NCI-H2227 treated with DMSO at 0.1 percent for 48 hours (cell line): ENCODE measurements around the gene OTUB2.

ENCODE experiments used
- DNase-seq: peaks from one replicate; lab custom pipeline; 2025; lab: John Stamatoyannopoulos, UW

The OTUB2 gene

DNA sequence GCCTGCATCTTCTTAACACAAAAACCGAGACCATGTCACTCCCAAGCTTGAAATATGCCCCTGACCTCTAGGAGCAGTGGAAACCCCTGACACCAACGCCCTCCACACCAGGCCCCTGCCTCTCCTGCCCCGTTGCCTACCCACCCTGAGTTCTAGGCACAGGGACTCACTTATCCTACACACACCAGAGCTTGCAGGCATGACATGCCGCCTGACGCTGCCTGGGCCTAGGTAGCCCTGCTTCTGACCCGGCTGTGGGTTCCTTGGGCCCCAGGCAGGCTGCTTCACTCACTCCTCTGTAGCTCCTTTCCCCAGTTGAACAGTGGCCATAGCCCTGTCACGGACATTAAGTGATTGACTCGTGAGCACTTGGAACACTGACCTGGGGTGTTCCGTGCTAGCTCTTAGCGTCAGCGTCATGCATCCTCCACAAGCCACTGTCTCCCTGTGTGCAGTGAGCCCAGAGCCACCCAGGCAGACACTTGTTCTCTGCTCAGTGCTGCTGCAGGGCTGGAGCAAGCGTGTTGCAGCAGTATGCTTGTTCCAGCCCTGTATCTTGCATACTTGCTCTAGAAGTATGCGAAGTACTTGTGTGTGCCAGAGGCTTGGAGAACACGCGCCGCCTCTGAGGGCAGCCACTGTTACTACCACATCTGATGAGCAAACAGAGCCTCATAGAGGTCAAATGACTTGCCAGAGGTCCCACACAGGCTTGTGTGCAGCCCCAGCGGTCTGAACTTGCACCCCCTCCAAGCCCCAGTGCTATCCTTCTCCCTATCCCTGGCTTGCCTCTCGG lies 15.6 kb downstream of the OTUB2 start:
- DNase-seq: no peak

DNA sequence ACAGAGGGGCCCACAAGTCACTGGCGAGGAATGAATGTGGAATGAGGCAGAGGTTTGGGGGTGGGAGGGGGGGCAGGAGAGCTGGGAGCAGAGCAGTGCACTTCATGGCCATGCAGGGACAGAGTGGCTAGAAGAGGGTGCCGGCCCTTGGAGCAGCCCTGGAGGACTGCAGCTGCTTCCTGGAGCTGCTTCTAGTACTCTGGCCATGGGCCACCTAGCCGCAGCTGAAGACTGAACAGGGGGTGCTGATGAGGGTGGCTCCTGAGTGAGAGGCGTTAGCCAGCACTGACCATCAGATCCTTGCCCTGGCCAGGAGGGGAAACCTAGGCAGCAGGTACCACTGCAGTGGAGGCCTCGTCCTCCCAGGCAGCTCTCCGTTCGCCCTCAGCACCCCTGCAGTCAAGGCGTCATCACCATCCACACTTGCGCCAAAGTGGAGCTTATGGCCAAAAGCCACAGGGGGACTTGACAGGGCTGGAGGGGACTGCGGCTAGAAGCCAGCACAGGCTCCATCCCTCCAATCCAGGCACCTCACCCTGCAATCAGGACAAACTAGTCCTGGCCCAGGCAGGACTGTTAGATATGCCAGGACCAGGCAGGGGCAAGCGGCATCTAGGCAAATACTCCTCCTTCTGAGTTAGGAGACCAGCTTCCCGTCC lies 16.4 kb downstream of the OTUB2 start:
- no peak for DNase-seq

DNA sequence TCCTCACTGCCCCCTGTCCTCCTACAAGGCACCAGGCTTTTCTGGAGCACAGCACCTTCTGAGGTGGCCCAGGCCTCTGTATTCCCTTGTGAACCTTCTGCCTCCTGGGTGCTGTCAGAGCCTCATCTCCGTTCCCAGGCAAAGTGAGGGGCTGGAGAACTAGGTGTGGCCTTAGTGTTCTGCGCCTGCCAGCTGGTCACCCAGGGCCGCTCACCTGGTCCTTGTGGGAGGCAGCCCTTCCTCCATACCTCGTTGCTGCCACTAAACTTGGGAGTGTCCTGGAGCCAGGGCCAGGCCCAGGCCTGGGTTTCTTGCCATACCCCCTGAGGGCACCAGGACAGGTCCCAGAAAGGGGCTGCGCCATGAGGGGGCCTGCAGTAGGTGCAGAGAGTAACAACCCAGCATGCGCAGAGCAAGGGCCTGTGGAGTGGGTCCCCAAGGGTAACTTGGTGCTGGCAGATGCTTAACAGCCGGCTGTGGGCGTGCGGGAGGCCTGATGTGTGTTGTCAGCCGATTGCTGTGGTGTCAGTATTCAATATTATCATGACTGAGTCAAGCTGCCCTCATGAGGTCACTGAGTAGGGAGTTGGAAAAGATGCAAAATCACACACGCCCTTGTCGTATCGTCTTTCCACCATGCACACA lies 17.1 kb downstream of the OTUB2 start:
- DNase-seq: no peak

DNA sequence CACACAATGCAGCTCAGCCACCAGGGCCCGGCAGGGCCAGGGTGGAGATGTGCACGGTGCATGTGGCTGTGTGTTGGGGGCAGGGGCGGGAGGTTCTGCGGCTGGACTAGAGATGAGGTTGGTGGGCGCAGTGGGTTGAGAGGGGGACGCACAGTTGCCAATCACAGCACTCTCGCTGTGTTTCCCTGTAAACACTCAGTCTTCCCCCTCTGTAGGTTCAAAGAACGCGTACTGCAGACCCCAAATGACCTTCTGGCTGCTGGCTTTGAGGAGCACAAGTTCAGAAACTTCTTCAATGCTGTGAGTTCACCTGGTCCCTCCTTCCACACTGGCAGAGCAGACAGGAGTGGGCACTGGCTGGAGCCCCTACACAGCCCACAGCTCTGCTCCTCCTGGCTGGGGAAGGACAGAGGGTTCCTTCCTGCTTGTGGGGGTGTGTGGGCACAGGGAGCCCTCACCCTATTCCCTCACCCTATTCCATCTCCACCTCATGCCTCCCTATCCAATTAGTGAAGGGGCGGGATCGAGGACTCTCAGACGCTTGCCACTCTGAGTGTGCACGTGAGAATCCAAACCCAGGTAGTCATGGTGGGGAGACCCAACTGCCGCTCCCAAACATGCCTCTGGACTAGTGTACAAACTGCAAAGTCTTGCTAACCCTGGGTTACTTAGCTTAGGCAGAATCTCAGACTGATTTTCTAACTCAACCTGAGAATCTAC lies 17.8 kb downstream of the OTUB2 start:
- DNase-seq: no peak

DNA sequence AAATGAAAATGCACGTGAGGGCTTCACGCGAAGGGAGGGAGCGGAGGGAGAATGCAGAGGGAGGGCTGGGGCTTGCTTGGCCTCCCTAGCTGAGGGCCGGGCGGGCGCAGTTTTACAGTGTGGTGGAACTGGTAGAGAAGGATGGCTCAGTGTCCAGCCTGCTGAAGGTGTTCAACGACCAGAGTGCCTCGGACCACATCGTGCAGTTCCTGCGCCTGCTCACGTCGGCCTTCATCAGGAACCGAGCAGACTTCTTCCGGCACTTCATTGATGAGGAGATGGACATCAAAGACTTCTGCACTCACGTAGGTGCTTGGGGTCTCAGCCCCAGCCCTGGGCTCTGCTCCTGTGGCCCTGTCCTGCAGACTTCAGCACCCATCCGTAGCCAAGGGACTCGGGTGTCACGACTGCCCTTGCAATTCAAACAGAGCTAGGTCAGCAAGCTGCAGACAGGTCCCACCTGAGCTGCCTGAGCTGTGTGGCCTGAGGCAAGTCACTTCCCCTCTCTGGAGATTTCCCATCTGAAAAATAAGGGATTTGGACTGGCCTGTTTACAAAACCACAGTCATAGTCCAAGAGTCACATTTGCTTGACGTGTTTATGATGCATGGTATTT lies 18.4 kb downstream of the OTUB2 start:
- DNase-seq: no peak

DNA sequence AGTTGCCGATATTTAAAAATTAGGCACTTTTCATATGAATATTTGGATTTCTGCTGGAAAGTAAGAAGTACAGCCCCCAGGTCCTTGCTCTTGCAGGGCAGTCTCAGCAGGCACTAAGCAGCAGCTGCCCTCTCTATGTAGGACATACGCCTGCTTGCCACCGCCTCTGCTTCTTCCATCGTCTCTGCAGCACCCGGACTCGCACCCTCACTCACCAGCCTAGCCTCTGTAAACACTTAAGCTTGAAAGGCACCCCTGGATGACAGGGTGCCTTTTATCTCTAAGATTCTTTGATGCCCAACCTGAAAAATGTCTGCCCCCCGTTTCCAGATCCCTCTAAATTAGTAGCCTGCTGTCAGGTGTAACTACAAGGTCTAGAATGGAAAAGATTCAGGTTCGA lies 19.0 kb downstream of the OTUB2 start:
- DNase-seq: no peak

DNA sequence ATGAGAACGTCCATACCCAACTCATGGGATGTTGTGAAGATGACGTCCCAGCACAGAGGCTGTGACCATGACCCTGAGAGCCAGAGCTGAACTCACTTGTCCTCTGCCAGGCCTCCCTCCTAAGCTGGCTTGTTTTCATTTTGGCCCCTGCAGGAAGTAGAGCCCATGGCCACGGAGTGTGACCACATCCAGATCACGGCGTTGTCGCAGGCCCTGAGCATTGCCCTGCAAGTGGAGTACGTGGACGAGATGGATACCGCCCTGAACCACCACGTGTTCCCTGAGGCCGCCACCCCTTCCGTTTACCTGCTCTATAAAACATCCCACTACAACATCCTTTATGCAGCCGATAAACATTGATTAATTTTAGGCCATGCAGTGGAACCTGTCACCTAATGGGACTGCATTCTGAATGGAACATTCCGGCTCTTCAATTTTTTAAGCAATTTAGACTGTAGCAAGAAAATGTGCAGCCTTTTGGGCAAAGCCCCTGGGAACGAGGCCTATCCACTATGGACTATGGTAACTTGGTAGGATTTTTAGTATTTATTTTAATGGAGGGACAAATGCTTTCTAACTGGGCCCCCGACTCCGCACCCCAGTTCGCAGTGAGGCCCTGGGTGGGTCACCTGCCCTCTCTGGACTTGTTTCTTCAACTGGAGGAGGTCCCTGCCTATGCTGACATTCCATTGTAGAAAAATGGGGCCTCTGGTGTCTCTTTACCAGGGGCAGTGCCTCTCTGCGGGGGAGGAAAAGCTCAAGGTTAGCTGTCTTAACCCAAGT lies 19.6 kb downstream of the OTUB2 start:
- no peak for DNase-seq

DNA sequence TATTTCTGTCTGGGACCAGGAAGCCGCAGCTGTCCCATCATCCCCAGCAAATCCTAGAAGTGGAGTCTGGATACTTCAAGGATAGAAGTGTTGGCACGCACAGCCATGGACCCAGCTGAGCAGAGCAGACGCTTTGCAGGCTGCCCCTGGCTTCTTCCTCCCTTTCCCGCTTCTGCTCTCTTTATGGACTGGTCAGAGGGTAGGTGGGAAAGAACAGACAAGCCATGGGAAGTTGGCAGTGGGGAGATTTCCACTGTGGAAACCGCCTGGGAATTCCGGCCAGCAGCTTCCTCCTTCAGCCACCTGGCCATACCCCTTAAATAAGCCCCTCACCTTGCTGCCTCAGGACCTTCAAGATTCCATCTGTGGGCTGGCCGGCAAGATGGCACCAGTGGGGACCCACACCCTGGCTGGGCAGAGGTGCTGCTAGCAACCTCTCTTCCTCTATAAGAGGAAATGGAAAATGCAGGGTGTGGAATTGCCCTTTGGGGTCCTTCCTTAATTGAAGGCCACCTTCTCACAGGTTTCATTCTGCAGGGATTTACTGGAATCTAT lies 20.6 kb downstream of the OTUB2 start:
- DNase-seq: no peak

DNA sequence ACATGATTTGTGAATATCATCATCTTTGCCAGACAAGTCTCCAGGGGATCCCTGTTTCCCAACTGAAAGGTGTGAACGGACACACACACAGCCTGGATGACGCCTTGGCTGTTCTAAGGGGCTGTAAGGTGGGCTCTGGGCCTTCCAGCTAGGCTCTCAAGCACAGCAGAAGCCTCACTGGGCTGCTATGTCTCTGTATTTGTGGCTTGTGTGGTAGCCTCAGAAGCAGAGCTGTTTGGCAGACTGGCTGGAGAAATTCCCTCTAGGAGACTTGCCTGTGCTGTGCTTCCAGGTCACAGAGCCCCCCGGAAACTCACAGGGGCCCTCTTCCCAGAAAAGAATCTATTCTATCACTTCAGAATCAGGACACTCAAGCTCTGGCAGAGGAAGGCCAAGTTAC lies 21.4 kb downstream of the OTUB2 start:
- DNase-seq: no peak

DNA sequence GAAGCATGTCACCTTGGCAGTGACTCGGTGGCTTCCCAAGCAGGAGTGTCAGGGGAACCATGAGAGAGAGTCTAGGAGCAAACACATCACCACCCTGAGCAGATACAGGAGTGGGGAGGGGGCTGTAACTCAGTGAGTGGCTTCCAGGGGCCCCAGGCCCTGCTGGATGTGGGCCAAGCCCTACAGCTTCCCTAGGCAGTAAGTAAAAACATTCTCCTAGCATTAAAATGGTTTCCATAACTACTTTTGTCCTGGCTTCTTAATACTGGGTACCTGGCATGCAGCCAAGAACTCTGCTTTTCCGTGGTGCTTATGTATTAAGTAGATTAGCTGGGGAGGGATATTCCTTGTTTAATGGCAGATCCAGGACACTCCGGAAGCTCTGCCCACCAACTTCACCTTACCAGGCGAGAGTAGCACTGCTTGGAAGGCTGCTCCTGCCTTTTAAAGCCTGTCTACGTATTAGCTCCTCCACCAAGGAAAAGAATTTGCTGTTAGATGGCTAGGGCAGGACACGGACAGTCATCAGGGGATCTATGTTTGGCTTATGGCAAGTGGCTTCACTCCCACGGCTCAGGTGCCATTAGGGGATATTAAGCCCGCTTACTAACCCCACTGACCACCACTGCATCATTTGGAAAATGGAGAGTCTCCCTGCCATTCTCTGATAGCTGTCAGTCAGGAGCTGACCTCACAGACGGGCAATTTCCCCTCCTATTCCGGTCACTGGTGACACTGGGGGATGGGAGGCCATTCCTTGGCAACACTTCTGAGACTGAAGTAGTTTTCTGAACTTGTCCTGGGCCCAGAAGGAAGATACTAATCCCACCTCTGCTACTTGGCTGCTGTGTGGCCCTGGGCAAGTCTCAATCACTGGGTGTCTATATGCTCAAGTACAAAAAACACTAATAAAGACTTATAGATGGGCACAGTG lies 22.8 kb downstream of the OTUB2 start:
- DNase-seq: peak; percentile 94

DNA sequence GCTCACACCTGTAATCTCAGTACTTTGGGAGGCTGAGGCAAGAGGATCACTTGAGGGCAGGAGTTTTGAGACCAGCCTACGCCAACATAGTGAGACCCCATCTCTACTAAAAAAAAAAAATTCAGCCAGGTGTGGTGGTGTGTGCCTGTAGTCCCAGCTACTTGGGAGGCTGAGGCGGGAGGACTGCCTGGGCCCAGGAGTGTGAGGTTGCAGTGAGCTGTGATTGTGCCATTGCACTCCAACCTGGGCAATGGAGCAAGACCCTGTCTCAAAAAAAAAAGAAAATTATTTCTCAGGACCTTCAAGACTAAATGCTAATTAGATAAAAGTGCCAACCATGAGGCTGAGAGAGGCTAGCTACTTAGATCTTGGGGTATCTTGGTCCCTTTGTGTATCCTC lies 23.5 kb downstream of the OTUB2 start:
- no peak for DNase-seq

DNA sequence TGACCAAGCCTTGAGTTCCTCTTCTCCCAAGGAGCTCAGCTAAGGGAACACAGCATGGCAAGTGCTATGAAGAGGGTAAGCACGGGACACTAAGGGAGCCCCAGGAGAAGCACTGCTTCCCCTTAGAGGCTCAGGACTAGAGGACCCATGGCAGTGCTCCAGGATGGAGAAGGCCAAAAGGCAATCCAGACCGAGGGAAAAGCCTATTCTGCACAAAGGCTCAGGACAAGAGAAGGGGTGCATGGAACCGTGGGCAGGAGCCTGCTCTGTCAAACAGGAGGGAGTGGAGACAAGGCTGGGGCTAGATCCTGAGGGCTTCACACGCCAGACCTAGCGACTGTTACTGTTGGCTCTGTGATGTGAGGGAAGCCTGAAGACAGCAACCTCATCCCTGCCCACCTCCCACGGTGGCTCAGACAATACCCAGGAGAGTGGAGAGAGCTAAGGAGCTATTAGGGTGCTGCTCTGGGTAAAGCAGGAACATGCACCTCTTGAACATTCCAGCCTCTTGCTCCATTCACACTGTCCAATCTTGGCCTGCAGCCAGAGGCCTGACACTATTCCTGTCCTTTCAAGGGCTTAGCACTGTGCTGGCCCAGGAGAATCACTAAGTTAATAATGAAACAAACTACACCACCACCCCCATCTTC lies 24.2 kb downstream of the OTUB2 start:
- DNase-seq: no peak

DNA sequence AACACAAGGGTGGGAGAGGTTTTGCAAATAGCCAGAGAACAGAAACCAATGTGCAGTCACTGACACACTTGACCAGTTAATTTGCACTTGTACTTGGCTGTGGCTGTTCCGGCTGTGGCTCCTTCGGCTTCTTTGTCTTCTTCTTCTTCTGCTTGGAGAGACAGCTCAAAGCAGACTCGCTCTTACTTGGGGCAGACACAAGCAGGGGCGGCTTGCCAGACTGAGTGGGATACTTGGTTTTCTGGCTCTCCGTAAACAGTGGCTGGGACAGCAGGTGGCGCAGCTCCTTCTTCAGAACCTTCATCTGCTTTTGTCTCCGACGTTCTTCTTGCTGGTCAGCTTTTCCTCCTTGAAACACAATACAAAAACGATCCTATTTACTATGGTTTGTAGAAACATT lies 25.0 kb downstream of the OTUB2 start:
- DNase-seq: peak; percentile 61

DNA sequence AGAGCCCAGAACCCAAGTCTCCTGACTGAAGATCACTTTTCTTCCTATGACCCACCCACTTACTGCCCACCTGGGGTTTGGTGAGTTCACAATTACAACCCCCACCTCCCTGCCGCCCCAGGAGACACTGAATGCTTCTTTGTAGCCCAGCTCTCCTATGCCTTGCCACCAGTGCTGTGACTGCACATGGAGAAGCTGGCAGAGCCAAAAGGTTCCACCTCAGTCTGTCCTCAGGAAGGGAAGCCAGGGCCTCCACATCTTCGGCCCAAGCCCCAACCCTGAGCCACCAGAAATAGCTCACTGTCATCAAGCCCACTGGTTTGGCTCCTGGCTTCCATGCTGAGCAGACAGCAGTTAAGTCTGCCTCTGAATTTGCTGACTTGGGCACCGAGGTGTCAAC lies 25.6 kb downstream of the OTUB2 start:
- no peak for DNase-seq

DNA sequence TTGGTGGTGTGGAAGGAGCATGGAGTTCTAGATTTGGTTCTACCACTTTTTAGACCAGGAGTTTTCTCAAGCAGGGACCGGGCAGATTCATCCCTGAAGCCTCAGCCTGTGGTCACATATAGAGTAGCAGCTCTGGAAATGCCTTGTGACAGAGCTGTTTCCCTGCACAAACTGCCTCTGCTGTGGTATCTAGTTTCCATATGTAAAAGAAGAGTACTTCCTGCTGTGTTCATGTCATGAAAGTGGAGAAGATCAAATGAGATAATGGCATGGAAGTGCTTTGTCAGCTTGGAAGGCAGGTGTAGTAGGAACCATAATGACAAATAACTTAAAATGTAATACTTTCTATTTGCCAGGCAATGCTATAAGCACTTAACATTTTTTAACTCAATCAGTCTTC lies 26.1 kb downstream of the OTUB2 start:
- DNase-seq: no peak

DNA sequence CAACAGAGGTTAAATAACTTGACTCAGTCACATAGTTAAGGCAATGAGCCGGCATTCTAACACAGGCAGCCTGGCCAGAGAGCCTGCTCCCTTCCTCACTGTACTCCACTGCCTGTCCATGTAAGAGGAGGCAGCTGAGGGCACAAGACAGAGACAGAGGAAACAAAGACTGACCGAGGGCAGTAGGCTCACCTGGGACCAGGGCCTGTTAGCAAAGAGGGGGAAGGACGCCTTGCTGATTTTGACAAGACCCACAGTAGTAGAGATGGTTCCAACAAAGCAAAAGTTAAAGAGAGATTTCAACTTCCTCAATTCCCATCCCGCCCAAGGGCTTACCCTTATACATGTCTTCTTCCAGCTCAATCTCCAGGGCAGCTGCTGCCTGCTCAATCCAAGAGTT lies 26.5 kb downstream of the OTUB2 start:
- no peak for DNase-seq

DNA sequence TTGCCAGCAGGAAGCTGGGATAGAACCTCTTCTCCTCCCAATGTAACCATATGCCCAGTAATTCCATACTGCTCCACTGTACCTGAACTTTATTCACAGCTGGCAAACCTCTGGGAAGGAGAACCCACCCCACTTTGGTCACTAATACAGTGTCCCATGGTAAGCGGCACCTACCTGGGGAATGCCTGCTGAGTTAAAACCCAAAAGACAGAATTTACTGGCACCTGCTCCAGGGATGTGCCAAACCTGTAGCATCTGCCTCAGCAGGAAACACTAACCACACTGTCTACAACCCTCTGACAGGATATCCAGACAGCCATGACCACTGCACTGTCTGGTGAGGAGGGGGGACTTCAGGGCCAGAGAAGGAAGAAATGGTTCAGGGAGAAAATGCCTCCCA lies 28.3 kb downstream of the OTUB2 start:
- no peak for DNase-seq

DNA sequence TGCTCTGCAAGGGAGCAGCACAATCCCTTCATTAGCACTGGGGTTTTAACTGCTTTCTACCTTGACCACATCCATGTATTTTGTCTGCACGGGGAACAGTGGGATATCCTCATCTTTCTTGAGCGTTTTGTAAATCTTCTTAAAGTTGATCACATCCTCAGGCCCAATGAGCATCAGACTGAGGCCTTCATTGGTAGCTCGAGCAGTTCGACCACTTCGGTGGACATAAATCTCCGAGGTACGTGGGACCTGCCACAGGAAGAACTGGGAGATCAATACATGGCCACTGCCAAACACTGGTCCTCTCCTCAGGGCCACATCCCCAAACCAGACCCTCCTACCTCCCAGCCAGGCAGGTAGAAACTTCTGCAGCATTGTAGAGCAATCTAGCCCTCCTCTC lies 28.8 kb downstream of the OTUB2 start:
- DNase-seq: no peak

DNA sequence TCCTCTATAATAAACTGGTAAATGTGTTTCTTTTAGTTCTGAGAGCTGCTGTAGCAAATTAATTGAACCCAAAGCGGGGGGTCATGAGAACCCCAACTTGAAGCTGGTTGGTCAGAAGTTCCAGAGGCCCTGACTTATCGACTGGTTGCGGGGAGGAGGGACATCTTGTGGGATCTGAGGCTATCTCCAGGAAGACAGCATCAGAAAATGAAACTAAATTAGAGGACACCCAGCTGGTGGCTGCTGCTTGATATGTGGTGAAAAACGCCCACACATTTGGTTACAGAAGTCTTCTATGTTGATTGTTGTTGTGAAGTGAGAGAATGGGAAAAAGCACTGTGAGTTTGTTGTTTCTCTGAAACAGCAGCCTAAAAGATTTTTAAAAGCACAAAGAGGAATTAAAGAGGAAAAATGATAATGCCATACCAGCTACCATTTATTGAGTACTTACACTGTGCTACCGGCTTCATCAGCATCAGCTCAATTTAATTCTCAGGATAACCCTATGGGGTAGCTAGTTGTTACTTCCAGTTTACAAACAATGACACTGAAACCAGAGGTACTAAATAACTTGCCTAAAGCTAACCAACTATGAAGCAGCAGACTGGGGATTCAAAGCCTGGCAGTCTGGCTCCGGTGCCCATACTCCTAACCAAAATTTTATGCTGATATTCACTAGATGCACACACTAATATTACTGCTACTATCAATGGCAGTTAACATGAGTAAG lies 30.6 kb downstream of the OTUB2 start:
- no peak for DNase-seq
